Astrocyte of the cerebellum (primary cell): ENCODE measurements around the gene ATP13A5.
A peak's percentile ranks its signal among the peaks of the same experiment; 100 is the strongest.

ENCODE experiments used
- DNase-seq: peaks from one replicate; pipeline ENCODE4 v3.0.0-alpha.2; 2011; ENCODE audit warnings: low read depth
- H3K4me3 ChIP-seq: 2 replicates; pipeline ENCODE4 v1.5.1; 2011; ENCODE audit warnings: mild to moderate bottlenecking, low read depth, low read length, moderate library complexity
- in situ Hi-C: cut with HindIII; loops from 2 replicates; pipeline ENCODE4 v1.10.0; 2017; ENCODE audit warnings: low sequenced_read_pairs
- TF ChIP-seq, protein P1 (sequence below): IDR thresholded peaks from 2 replicates; pipeline ENCODE4 v1.5.1; 2012; ENCODE audit warnings: low read length, low read depth, moderate library complexity, mild to moderate bottlenecking; ENCODE audit errors: missing control alignments

ATP13A5 gene

DNA sequence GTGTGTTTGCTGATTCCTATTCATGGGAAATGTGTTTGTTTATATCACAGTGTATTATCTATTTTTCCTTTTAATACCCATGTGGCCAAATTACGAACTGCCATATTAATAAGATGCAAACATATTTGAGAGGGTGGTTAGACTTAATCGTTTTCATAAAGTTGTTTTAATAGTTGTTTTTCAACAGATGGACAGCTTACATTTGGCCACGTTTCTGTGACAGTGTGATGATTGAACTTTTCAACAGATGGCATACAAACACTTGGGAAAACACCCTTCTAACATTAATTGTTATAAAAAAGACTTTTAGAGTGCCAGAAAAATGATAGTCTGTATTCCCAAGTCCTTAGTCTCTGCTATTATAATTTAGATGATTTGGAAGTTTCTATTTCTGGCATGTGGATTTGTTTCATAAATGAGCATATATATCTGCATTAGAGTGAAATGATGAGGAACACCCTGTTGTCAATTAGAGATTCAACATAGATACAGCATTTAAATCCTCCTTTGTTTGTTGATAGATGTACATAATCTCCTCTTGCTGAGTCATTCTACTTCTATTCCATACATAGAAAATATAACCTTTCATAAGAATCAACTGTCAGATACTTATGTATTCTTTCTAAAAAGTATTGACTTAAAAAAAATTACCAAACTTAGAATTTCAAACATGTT, 124.4 kb downstream of the ATP13A5 start:
- no peak for DNase-seq
- no peak overlapping the region for H3K4me3 ChIP-seq
- in situ Hi-C loops, result no loop called here
- TF ChIP-seq, protein P1, sequence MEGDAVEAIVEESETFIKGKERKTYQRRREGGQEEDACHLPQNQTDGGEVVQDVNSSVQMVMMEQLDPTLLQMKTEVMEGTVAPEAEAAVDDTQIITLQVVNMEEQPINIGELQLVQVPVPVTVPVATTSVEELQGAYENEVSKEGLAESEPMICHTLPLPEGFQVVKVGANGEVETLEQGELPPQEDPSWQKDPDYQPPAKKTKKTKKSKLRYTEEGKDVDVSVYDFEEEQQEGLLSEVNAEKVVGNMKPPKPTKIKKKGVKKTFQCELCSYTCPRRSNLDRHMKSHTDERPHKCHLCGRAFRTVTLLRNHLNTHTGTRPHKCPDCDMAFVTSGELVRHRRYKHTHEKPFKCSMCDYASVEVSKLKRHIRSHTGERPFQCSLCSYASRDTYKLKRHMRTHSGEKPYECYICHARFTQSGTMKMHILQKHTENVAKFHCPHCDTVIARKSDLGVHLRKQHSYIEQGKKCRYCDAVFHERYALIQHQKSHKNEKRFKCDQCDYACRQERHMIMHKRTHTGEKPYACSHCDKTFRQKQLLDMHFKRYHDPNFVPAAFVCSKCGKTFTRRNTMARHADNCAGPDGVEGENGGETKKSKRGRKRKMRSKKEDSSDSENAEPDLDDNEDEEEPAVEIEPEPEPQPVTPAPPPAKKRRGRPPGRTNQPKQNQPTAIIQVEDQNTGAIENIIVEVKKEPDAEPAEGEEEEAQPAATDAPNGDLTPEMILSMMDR, result no peak

DNA sequence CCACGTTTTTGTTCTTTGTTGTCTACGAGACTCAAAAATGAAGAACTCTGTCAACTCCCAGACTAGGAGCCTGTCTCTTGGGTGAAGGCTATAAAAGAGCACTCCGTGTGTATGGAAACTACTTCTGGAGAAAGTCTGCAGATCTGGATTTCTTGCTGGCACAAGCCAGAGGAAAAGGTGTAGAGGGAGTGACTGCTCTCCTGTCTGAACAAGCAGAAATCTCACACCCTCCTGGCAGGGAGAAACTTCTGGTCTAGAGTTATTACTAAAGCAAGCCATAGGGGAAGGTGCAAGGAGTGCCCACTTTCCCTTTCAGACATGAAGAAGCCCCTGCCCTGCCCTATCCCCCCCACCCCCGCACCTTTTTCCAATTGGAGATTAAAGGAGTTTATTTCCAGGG, 128.1 kb downstream of the ATP13A5 start:
- H3K4me3 ChIP-seq, result no peak overlapping the region
- DNase-seq, result no peak
- TF ChIP-seq, protein P1, result no peak
- in situ Hi-C loops, result no loop called here

DNA sequence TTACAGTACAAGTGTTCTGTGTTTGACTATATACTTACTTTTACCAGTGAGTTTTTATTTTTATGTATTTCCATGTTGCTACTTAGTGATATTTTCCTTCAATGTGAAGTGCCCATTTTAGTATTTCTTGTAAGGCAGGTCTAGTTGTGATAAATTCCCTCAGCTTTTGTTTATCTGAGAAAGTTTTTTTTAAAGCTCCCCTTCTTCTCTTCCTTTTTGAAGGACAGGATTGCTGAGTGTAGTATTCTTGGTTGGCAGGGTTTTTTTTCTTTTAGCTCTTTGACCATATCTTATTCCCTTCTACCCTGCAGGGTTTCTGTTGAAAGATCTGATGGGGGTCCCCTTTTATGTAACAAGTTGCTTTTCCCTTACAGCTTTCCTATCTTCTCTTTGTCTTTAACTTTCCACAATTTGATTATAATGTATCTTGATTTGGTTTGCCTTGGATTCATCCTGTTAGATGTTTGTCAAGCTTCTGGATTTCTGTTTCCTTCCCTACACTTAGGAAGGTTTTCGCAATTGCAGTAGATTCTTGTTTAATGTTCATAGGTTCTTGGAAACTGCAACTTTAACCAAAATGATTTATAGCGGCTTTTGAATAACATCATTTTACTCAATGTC, 129.6 kb downstream of the ATP13A5 start:
- no peak for DNase-seq

DNA sequence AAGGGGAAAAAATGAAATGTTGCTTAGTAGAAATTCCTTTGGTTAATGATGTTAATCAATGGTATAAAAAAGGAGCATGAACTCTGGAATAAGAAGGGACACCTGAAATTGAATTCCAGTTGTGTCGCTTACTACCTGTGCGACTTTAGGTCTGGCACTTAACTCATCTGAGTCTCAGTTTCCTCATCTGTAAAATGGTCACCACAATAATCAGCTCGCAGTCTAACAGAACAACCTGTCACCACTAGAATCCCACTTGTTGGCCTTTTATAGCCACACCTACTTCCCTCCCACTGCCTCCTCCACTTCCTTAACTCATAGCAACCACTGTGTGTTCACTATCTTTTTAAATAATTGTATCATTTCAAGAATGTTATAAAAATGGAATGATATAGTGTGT, 135.0 kb downstream of the ATP13A5 start:
- no peak overlapping the region for H3K4me3 ChIP-seq
- TF ChIP-seq, protein P1, result no peak

More for the DNA sequence above, 129.6 kb downstream of the ATP13A5 start:
- in situ Hi-C loops, result no loop called here
- TF ChIP-seq, protein P1, result no peak
- H3K4me3 ChIP-seq, result no peak overlapping the region

DNA sequence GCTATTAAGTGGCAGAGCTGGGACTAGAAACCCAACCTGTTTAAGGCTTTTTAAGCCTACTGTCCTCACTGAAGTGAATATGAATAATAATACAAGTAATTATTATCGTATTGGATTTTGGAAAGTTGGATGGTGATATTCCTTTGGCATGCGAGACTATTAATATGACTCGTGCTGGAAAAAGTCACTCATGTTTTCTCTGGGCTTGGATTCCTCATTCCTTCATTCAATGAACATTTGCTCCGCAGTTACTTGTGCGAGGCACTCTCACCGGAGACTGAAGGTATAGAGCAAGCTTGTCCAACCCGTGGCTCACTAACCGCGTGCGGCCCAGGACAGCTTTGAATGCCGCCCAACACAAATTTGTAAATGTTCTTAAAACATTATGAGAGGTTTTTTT, 136.8 kb downstream of the ATP13A5 start:
- TF ChIP-seq, protein P1, result no peak
- DNase-seq, result no peak
- in situ Hi-C loops, result no loop called here
- peak overlapping the region; percentile 60 for H3K4me3 ChIP-seq

More for the DNA sequence above, 135.0 kb downstream of the ATP13A5 start:
- in situ Hi-C loops, result no loop called here
- no peak for DNase-seq

DNA sequence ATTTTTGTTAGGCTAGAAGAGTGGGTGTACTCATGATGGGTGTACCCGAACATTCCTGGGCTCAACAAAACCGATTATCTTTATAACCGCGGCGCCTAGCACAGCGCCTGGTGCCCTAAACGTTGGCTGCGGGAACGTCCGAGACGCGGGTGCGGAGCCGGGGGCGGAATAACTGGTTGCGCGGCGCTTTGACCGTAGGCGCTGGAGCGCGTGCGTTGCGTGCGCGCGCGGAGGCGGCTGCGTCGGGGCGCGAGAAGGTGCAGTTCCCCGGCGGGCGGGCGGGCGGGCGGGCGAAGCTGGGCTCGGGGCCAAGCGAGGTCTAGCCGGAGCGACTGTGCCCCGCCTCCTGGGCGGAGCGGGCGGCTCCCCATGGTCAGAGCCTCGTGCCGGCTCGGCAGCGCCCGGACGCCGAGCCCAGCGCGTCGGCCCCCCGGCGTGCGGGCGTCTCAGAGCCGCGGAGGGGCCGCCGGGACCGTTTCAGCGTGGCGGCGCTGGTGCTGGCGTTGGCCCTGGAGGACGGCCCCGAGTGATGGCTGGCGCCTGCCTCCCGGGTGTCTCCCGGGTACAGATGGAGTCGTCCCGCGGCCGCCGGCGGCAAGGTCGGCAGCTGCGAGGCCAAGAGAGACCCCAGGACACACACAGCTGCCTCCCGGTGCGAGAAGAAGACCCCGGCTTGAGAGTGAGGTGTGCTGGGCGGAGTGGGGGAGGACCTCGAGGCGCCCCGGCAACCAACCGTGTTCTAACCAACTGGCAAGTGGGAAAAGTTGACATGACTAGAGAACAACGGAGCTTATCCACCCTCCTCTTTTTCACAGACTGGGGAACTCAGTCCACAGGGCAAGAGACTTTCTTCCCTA, 137.5 kb downstream of the ATP13A5 start, which contains the start of gene PLAAT1:
TSS of gene PLAAT1 (plus strand) at position 373 of the 857 bp plus-strand sequence. CDS start 14,429 bp downstream, outside the sequence.
- TF ChIP-seq, protein P1, result no peak
- peak within 1 kb of the TSS; percentile 60 for H3K4me3 ChIP-seq
- peak; percentile 4 for DNase-seq

More for the DNA sequence above, 137.5 kb downstream of the ATP13A5 start, which contains the start of gene PLAAT1:
- in situ Hi-C loops, result no loop called here
